ENCODE data around the gene RASSF3.
"Not testable (repeated sequence)": the region's sequence is repeated elsewhere in the genome, so short reads cannot be mapped to it uniquely, and the experiment has no call there.

The RASSF3 gene, protein sequence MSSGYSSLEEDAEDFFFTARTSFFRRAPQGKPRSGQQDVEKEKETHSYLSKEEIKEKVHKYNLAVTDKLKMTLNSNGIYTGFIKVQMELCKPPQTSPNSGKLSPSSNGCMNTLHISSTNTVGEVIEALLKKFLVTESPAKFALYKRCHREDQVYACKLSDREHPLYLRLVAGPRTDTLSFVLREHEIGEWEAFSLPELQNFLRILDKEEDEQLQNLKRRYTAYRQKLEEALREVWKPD

DNA sequence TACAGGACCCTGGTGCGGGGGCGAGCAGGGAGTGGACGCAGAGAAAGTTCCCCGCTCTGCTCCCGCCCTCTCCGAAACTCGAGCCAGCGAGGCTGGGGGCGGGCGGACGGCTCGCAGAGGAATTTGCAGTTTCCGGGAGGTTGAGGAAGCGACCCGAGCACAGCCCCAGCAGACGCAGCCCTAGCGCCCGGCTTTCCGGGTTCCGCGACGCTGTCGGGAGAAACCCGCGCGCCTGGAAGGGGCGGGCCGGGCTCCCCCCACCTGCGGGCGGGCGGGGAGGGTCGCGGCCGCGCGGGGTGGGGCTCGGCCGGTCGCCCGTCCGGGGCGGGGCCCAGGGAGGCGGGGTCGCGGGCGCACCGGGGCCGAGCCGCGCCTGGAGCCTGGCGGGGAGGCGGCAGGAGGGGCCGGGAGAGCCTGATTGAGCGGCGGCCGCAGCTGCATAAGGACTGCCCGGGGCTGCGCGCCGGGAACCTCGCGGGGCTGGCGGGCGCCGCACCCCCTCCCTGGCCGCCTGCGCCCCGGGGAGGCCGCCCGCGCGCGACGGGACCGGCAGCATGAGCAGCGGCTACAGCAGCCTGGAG lies at the start of gene RASSF3:
RASSF3 (plus strand) TSS at position 417 of the 581 bp plus-strand sequence; CDS start at position 555, 138 bp downstream.
- DNase-seq = peak; percentile 28 to 79

DNA sequence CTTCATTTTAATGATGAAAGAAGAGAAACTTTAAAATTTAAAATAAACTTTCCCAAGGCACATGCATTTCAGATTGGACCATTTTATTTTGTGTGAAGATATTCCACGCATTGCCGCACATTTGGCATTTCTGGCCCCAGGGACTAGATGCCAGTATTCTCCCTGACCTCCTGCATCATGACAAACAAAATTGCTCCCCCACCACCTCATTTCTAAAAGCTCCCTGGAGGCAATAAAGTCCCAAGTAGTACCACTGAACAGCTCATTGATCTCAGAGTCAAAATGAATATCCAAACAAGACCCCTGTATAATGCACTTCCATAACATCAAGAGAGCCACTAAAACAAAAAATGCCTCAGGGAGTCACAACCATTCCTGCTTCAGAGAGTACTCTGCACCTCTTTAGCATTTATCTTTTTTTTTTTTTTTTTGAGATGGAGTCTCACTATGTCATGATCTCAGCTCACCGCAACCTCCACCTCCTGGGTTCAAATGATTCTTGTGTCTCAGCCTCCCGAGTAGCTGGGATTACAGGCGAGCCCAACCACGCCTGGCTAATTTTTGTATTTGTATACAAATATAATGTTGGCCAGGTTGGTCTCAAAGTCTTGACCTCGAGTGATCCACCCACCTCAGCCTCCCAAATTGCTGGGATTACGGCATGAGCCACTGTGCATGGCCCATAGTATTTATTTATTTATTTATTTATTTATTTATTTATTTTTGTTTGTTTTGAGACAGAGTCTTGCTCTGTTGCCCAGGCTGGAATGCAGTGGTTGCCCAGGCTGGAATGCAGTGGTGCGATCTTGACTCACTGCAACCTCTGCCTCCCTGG lies 48.8 kb upstream of the RASSF3 start:
- no peak for DNase-seq

DNA sequence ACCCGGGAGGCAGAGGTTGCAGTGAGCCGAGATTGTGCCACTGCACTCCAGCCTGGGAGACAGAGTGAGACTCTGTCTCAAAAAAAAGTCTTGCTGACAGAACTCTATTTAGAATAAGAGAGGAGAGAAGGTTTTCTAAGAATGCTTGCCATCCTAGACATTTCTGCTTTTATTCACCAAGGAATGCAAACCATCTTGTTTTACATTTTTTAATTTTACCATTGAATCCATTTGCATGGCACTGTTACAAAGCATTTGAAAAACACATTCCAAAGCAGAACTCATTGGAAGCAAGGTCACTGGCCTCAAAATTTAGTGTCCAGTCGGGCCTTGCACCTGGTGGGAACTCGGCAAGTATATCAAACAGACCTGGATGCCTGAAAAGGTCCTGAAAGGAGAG lies 44.2 kb upstream of the RASSF3 start:
- DNase-seq = no peak

DNA sequence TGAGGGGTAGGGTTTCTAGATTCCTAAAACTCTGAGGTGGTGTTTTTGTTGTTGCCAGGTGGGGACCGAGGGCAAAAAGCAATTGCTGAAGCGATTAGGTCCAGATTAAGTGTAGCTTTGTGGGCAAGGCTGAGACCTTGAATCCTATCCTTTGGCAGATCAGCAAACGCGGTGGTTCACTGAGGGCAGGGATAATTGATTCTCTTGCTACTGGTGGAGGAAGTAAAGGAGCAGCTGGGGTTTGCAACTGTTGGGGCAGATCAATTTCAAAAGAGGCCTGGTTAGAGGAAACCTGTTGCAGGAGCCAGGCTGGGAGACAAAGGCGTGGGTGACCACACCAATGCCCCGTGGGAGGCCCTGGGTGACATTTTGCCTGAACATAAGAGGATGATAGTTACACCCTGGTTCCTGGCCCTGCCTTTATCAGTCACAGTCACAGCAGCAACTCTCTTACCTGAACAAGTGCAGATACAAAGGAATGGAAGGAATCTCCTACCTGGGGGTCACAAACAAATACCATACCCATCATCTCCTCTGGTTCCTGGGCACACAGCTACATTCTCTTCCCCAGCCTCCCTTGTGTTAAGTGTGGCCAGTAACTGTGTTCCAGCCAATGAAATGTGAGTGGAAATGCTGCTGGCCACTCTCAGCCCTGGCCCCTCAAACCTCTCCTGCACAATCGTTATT lies 43.3 kb upstream of the RASSF3 start:
- DNase-seq = no peak

DNA sequence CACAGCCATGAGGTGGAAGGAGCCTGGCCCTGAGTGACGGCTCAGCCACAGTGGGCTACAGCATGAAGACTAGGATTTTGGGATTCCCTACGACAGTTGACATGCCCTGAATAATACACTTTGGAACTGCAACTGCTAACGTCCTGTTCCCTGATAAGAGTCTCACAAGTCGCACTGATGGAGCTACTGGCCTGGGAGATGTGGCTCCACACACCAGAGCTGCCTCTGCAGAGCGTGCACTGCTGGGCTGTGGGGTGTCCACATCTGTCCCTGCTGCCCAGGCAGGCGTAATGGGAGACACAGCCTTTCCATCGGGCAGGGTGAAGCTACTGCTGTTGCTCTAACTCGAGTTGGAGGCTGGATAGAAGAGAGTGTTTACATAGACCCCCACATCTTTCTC lies 42.7 kb upstream of the RASSF3 start:
- DNase-seq = no peak

DNA sequence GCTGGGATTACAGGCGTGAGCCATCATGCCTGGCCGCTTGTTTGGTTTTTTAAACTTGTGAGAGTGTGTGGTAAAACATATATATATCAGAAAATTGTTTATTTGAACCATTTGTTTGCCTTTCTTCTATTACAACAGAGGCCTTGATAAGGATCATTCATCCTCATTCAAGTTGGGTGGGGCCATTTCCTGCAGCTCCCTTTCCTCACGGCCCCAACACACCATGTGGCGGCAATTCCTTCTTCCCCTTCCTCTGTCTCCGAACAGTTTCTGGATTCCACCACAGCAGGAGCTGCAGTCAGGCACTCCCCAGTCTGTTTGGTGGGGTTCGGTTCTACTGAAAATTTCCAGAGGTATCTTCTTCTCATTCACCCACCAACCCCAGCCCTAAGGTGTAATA lies 42.0 kb upstream of the RASSF3 start:
- no peak for DNase-seq

DNA sequence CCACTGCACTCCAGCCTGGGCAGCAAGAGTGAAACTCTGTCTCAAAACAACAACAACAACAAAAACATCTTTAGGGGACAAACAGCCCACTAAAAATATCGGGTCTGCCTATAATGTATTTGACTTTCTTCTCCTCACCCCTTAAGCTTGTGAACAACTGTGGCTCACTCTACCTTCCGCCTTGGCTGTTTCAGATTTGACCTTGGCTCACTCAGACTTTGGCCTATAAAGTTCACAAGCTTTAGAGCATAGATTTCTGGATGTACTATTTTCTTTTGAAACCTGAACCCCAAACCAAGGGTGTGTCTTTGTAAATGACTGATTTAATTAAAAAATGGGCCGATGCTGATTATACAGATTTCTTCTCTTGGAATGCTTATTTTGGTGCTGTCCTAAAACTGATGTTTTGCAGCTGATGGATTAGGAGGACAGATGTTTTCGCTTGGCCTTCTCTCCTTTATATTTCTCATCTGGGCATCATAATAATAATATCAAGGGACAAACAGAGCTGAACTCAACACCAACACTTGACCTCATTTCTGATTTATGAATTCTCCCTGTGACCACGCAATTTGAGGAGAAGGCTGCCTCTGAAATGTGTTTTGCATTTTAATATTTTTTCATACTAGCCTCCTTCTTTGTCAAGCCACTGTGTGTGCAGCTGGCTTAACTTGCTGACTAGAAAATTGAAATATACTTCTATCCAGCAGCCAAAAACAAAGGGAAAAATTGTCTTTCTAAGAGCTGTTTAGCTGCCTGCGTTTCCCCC lies 40.2 kb upstream of the RASSF3 start:
- DNase-seq = no peak

DNA sequence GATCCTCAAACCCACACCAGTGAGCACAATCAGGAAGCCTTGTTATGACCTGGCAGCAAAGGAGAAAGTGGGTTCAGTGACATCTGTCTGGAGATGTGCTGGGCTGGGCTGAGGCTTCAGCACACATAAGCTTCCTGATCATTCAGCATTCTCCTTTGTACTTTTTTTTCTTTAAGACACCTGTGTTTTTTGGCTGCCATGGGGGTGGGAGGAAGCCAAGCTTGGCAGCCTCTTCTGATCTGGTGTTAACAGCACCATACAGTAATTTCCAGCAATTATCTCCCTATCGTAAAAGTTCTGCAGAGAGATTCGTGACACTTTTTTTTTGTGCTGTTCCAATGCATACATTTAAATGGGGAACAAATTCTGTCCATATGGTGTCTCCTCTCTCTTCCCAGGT lies 38.9 kb upstream of the RASSF3 start:
- no peak for DNase-seq

DNA sequence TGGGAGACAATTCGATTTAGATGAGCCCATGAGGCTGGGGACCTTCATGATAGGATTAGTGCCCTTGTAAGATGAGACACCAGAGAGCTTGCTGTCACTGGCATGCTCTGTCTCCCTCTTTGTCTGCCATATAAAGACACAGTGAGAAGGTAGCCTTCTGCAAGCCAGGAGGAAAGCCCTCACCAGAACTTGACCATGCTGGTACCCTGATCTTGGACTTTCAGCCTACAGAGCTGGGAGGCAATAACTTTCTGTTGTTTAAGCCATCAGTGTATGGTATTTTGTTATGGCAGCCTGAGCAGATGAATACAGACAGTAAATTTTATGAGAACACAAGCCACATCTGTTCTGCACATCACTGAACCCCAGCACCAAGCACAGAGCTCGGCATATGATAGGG lies 38.1 kb upstream of the RASSF3 start:
- no peak for DNase-seq

DNA sequence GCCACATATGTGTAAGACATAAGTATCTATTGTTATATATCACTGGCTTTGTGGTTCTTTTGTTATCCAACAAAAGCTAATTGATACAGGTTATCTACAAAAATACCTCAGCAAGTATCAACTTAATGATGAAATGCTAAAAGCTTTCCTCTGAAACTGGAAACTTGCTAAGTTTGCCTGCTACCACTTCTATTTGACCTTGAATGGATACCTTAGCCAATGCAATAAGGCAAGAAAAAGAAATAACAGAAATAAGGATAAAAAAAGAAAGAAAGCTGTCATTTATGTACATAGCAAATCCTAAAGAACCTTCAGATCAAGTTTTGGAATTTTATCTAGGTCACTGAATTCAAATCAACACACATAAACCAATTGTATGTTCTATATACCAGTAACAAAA lies 35.5 kb upstream of the RASSF3 start:
- no peak for DNase-seq

DNA sequence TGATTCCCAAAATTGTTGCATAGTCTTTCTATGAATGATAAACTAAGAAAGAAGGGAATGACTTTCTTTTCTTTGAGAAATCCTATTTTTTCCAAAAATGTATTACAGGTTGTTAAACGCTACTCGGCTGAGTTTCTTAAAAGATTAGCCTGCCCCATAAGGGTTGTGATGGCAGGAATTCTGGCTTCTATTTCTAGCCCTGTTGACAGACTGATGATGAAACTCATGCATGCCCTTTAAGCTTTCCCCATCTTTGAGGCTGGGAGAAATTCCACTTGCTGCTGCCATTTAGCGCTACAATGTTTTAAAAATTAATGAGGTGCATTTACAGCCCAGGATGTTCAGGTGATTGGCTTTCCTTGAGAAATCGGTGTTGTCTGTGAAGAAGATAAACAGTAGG lies 33.2 kb upstream of the RASSF3 start:
- no peak for DNase-seq

DNA sequence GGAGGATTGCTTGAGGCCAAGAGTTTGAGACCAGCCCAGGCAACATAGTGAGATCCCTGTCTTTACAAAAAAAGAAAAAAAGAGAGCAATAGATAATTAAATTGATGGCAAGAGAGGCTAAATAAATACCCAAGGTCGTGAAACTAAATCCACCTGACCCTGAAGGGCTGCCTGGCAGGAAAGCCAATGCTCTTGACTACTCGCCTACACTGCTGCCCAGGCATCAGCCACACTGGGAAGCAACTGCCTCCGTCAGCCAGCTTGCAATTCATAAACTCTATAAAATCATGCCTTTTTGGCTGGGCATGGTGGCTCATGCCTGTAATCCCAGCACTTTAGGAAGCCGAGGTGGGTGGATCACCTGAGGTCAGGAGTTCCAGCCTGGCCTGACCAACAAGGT lies 31.7 kb upstream of the RASSF3 start:
- no peak for DNase-seq

DNA sequence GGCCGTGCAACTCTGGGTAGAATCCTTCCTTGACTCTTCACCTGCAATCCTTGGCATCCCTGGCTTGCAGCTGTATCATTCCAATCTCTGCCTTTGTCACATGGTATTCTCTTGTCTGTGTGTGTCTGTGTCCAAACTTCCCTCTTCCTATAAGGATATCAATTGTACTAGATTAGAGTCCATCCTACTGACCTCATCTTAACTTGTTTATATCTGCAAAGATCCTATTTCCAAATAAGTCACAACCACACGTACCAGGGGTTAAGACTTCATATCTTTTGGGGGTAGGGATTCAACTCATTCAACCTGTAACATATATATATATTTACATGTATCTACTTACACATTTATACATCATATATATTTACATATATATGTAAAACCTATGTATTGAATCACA lies 29.6 kb upstream of the RASSF3 start:
- no peak for DNase-seq

DNA sequence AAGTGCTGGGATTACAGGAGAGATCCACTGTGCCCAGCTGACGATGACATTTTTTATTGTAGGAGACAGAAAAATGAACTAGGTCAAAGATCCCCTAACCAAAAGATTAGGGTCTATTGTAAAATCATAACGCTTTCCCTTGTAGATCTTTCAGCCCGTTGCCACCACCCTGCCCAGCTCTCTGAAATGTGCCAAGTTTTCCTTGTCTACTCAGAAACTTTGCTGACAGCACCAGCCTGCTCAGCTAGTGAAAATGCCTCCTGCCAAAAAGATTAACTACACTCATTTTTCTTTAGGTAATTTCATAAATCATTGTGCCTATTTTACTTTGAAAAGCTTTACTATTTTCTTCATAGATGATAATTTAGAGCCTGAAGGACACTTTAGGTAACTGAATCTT lies 28.2 kb upstream of the RASSF3 start:
- DNase-seq = no peak

DNA sequence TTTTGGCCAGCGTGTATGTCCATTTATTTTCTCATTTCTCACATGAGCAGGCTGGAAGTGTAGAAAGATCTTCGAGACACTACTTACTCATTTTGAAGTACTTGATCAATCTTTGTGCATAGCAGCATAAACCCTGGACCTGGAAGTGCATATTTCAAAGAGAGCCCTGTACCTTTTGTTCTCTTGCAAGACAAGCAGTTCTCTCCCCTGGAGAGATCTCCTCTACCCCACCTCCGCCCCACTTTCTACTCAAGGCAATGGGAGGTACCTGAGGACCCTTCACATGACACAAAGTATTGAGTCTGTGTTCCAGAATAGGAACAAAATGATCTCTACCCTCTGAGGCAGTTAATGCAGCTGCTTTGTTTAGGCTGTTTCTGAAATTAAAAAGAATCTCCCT lies 27.4 kb upstream of the RASSF3 start:
- no peak for DNase-seq

DNA sequence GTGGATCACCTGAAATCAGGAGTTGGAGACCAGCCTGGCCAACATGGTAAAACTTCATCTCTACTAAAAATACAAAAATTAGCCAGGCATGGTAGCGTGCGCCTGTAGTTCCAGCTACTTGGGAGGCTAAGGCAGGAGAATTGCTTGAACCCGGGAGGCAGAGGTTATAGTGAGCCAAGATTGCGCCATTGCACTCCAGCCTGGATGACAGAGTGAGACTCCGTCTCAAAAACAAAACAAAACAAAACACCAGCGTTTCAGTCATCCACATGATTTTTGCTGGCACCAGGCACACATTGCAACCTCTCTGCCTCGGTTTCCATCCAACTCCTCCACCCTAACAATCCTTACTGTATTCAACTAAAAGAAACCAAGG lies 26.9 kb upstream of the RASSF3 start:
- not testable (repeated sequence) for DNase-seq

DNA sequence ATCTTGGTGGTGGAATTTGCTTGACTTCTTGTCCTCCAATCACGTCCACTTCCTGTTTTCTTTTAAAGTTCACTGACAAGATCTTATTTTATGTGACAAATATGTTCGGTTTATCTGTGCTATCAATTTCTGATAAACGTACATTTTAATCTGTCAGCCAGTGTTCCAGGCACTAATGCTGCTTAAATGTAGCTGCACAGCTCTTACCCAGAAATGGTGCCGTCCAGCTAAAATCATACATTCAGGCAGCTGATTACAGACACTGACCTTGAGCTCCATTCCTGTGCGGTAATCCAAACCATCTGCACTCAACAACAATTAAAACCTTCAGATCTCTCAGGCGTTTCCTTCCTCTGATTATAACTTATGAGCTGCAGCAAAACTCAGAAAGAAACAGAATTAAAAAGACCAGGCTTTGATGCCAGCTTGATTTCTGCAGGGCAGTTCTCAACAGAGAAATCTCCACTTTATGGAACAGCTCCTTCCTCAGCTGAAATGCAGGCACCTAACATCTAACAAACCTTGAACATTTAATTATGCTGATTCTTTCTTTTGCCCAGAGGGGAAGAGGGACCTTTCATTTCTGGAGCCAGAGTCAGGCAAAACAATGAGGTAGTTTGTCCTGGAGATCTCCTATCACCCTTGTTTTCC lies 26.4 kb upstream of the RASSF3 start:
- no peak for DNase-seq

DNA sequence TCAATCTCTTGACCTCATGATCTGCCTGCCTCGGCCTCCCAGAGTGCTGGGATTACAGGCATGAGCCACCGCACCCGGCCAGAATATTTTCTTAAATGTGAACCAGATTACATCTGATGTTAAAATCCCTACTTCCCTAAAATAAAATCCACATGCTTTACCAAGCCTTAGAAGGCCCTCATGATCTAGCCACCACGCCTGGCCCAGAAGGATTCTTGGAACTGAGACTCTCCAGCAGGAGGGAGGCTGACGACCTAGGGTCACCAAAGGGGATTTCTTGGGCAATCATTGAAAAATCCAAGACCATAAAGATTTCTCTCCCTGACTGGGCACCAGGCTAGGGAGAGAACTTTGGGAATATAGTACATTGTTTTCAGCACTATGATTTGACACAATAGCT lies 25.2 kb upstream of the RASSF3 start:
- no peak for DNase-seq

DNA sequence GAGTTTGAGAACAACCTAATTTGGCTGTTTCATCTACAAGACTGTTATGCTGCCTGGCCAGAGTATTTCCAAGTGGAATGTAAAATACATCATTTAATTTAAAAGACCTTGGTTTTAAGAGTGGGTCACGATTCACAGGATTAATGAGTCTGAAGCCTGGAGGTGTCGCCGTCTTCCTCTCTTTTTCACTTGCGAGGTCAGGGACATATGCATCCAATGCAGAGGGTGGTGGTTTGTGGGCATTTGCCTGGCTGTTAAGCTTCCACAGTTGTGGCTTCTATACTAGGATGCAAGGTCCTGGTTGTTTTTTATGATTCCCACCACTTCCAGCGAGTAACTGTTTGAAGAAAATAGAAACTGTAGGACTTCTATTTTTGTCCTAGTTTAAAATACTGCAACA lies 22.8 kb upstream of the RASSF3 start:
- DNase-seq = no peak

DNA sequence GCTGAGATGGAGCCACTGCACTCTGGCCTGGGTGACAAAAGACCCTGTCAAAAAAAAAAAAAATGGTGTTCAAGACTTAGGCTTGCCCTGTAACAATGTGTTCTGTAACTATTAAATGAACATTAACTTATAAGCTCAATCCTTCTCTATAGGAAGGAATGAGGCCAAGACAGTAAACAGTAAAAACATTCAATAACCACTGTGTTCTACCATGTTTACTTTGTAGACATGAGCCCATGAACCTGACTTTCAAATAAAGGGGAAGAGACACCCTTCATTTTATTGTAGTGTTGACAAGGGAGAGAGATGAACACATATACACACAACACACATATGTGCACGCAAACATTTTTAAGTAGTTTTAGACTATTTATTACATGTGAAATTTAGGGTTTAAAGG lies 20.1 kb upstream of the RASSF3 start:
- no peak for DNase-seq

DNA sequence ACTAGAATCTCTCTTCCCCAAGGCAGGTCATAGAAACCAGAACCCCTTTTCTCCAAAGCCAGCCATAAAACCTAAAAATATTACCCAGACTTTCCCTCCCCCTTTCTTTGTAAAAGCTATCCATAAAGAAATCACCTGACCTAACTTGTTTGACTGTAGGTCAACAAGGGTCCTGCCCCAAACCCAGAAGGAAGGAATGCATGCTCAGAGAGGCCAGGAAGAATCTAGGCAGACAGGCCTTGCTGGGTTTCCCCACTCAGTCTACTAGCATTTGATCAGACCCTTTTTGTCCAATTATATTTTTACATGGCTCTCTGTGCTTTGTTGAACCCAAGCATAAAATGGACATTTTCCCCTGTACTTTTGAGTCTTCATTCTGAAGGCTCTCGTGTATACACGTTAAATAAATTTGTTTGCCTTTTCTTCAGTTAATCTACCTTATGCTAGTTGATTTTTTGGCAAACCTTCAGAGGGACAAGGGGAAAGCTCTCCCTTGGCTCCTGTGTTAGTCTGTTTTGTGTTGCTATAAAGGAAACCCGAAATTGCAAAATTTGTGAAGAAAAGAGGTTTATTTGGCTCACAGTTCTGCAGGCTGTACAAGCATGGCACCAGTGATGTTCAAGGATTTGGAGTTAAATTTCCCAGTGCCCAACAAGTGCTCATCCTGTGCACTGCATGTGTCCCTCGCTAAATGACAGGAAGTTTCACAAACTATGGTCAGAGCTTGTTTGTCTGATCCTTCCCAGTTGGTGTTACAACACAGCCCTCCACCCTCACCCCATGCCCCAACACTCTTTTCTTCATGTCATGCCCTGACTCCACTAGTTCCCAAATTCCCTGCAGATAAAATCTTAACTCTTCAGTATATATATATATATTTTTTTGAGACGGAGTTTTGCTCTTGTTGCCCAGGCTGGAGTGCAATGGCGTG lies 14.2 kb upstream of the RASSF3 start:
- DNase-seq = no peak
